GM19043 (cell line): Measurements from ENCODE around the gene TIMM10.

Source experiments
- ATAC-seq: cut with Tn5 transposase; IDR thresholded peaks from one replicate; pipeline ENCODE4 v1.9.1; 2021; ENCODE audit warnings: low read depth; ENCODE audit not compliant: unreplicated experiment

The TIMM10 gene, protein sequence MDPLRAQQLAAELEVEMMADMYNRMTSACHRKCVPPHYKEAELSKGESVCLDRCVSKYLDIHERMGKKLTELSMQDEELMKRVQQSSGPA

GRCh38 chr11:57530596-57531507 lies at the start of gene TIMM10:
Gene TIMM10, minus strand, starts transcription at chr11:57530754. Its CDS starts 565 bp downstream, at chr11:57530189.
- peak; percentile 98 for ATAC-seq

DNA sequence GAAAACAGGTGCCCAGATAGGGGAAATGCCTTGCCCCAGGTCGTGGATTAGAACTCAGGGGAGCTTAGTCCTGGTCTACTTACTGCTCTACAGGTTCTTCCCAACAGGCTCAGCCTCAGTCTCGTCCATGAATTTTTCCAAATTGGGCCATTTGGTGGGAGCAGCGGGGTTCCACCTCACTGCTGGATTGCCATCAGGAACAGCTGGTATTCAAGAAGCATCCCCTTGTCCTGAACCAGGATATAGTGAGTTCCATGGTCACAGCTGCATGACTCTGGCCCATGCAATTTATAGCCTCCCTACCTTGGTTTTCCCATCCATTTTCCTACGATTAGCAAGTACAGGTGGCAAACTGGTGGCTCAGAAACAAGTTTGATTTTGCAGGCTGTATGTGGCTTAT lies 43.5 kb upstream of the TIMM10 start:
- no peak for ATAC-seq

GRCh38 chr11:57571606-57572005 lies 41.1 kb upstream of the TIMM10 start:
- no peak for ATAC-seq

GRCh38 chr11:57568330-57568766 lies 37.8 kb upstream of the TIMM10 start:
- ATAC-seq: peak; percentile 6

DNA sequence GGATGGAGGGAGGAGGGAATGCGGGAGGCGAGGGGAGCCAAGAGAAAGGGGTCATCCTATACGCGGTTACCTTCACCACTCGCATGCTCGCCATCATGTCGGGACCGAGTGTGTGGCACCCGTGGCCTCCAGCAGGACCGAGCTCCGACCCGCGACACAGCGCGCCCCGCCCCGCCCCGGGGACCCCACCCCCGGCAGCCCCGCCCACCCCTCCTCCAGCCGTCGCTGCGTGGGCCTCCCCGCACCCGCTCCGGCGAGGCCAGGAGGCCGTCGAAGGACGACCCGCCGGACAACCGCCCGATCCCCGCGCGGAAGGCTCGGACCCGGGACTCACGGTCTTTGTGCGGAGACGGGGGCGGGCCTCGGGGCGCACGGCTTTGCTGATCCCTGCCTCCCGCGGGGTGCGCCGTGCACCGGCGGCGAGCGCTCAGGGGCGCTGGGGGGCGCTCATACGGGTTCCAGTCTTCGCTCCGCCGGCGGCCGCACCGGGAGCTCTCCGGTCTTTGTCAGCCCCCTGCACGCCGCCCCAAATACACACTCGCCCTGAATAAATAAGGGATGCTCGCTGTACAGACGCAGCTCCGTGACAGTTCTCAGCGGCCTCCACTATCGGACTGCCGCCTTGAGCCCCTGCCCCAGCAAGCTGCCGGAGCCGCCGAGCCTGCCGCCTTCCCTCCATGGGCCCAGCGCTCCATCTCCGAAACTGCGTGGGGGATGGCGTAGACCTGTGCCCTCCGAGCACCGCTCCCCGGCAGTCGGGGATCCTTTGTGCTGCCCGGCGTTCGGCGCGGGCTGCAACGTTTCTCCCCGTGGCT lies 37.2 kb upstream of the TIMM10 start, which contains the start of gene UBE2L6:
Gene UBE2L6, minus strand, starts transcription at position 158 of the 815 bp plus-strand sequence. Its CDS starts 61 bp downstream, at position 97.
- ATAC-seq: peak; percentile 63

DNA sequence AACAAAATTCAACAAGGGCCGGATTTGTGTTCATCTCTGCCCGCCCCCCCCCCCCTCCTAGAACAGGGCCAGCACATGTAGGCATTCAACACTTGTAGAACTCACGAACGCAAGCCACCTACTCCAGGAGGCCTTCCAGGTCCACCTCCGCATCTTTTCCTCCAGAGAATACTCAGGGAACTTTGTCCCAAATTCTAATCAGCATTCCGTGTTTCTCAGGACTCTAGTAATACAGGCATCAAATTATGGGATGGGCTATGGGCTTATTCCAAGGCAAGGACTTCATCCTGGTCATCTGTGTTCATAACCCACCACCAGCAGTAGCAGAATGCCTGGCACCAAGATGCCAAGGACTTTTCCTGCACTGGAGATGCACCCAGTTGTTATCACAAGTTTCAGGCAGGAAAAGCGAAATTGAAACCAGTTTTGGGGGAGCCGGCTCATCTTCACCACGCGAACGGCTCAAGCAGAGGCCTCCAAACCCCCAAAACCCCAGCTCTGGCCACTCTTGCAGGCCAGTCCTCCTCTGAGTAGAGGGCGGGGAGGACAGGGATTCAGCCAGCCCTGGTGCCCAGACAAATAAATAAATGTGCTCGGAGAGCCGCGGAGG lies 36.5 kb upstream of the TIMM10 start:
- ATAC-seq: peak; percentile 2

- peak; percentile 53 for ATAC-seq
These were observed 35.7 kb upstream of the TIMM10 start for GRCh38 chr11:57566005-57566904.

DNA sequence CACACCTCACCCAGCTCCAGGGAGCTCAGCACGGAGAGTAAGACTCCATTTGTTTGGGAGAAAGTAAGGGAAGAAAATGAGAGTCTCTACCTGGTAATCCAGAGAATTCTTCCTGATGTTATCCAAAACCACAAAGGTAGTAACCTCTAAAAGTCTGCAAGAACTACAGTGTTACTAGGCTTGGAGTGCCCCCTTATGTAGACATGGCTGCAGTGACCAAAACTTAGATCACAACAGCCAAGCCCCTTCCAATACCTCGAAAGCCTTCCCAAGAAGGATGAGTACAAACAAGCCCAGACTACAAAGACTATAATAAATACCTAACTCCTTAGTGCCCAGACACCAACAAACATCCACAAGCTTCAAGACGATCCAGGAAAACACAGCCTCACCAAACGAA lies 32.0 kb upstream of the TIMM10 start:
- ATAC-seq: no peak

DNA sequence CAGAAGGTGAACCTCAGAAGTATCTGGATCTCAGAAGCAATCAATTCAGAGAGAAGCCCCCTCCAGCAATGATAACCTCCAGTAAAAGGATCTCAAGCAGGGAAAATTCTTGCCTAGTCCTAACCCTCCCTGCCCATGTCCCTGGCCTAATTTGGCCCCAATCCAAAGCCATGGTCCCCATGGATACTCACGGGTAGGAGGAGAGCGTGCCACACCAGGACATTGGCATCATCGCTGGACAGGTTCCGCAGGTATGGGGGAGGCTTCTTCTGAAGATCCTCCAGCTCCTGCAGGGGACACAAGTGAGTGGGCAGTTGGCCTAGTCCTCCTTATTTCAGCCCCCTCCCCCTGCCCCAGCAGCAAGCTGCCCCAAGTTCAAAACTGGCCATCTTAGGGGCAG lies 29.6 kb upstream of the TIMM10 start:
- no peak for ATAC-seq

- ATAC-seq: no peak
These were observed 25.5 kb upstream of the TIMM10 start for GRCh38 chr11:57556041-57556440.

DNA sequence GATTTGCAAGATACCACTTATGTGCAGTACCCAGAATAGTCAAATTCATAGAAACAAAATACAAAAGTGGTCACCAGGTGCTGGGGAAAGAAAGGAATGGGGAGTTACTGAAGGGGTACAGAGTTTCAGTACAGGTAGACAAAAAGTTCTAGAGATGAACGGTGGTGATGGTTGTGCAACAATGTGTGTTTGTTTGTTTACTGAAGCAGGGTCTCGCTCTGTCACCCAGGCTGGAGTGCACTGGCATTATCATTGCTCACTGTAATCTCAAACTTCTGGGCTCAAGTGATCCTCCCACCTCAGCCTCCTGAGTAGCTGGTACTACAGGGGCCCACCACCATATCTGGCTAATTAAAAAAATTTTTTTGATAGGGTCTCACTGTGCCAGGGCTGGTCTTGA lies 24.8 kb upstream of the TIMM10 start:
- no peak for ATAC-seq

- no peak for ATAC-seq
These were observed 21.9 kb upstream of the TIMM10 start for GRCh38 chr11:57552479-57552878.

DNA sequence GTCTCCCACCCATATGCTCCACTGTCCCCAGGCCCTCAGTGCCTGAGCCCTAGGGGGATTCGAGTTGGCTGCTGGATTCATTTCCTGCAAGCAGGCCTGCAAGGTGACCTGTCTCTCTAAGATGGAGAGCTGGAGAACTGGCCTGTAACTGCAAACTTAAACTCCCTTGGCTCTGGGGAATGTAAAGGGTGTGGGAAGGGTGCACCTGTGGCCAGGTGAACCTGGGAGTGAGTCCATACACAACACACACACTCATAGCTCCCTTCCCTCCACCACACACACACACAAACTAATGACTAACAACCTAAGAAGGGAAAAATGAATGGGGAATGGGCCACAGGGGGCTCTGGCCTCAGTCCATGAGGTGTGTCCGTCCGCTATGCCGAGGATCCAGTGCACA lies 21.4 kb upstream of the TIMM10 start:
- no peak for ATAC-seq

DNA sequence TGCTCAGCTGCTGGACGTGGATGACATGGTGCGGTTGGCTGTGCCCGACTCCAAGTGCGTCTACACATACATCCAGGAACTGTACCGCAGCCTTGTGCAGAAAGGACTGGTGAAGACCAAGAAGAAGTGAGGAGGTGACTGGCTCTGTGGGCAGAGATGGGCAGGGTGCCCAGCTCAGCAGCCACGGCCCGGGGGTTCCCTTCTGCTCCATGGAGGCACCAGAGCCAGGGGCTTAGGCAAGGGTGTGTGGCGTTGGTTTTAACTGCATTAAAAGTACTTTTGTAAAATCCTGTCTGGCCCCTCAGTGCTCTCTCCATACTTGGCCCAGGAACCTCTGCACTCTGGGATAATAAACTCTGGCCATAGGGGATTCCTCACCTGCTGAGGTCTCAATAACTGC lies 19.4 kb upstream of the TIMM10 start:
- ATAC-seq: no peak

DNA sequence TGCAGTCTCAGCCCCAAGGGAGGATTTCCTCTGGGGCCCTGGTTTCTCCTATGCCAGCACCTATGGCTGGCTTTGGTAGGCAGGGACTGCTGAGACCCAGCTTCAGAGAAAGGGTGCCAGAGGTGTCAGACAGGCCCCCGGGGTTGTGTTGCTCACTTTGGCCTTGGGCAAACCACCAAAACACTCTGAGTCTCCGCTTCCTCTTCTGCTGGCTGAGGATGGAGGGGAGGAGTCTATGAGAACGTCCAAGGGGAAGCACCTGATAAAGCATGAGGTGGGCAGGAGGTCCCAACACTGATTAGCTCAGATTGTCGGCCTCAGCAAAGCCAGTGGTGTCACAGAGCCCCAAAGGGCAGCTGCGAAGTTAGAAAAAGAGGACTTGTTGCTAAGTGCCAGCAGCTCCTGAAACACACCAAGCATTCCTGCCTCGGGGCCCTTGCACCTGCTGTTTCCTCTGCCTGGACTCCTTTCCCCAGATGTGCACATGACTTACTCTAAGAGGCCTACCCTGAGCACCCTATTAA lies 17.4 kb upstream of the TIMM10 start:
- ATAC-seq: peak; percentile 92

GRCh38 chr11:57546869-57547475 lies 16.4 kb upstream of the TIMM10 start:
- peak; percentile 56 for ATAC-seq

- no peak for ATAC-seq
These were observed 15.9 kb upstream of the TIMM10 start for GRCh38 chr11:57546451-57546850.

- no peak for ATAC-seq
These were observed 15.3 kb upstream of the TIMM10 start for GRCh38 chr11:57545883-57546282.

DNA sequence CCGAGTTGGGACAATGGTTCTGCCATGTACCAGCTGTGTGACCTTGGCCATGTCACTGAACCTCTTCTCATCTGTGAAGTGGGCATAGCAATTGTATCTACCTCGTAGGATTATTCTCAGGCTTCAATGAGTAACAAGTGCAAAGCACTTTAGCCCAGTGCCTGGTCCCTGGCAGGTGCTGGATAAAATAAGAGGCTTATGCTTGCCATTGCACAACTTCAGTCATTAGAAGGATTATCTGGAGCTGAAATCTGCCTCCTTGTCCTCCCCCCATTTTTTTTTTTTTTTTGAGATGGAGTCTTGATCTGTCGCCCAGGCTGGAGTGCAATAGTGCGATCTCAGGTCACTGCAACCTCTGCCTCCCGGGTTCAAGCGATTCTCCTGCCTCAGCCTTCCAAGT lies 14.0 kb upstream of the TIMM10 start:
- ATAC-seq: no peak
